ENCODE data around the gene ATF1.

- TF ChIP-seq CTCF (IDR thresholded peaks at IDR 0.05), result no peak
- TF ChIP-seq POLR2A (IDR thresholded peaks at IDR 0.05), result no peak
Measured at GRCh38 chr12:50787618-50788017, 23.7 kb downstream of the ATF1 start.
